ENCODE measurements around the gene PPM1L. TPM values are rescaled to one million over a fixed set of nuclear protein-coding genes. Genes with fewer than 3 reads are reported as not detected.

PPM1L gene
- total and polyA plus RNA-seq, 8 donors = 5.1 to 12.7 (median 5.4) TPM

GRCh38 chr3:161014843-161015749 lies 259.1 kb downstream of the PPM1L start:
- no peak for TF ChIP-seq CTCF (IDR thresholded peaks at IDR 0.05)
- DNase-seq (no peak), ATAC-seq (no peak)
- Histone ChIP-seq H3K27me3 (no peaks in the 10 kb centered on the region), H3K36me3 (no peaks in the 10 kb centered on the region), H3K9me3 (no peaks in the 10 kb centered on the region), H3K4me1 (no peaks in the 10 kb centered on the region), H3K27ac (no peak overlapping the region), H3K4me3 (no peak overlapping the region)
- intact Hi-C loops (cut with DNase I) = no loop called here

GRCh38 chr3:161016417-161017313 lies 260.6 kb downstream of the PPM1L start:
- intact Hi-C loops (cut with DNase I) = no loop called here
- ATAC-seq (no peak), DNase-seq (no peak)
- Histone ChIP-seq H3K9me3 (peaks cover 0 to 4% of the 10 kb centered on the region in 2 donors), H3K27me3 (no peaks in the 10 kb centered on the region), H3K36me3 (no peaks in the 10 kb centered on the region), H3K4me1 (no peaks in the 10 kb centered on the region), H3K27ac (no peak overlapping the region), H3K4me3 (no peak overlapping the region)
- TF ChIP-seq CTCF (IDR thresholded peaks at IDR 0.05) = no peak

GRCh38 chr3:161017971-161018370 lies 261.9 kb downstream of the PPM1L start:
- Histone ChIP-seq H3K4me3 (no peak overlapping the region), H3K4me1 (no peaks in the 10 kb centered on the region), H3K36me3 (no peaks in the 10 kb centered on the region), H3K27ac (no peak overlapping the region), H3K27me3 (no peaks in the 10 kb centered on the region), H3K9me3 (peaks cover 0 to 17% of the 10 kb centered on the region in 2 donors)
- DNase-seq (no peak), ATAC-seq (no peak)
- intact Hi-C loops (cut with DNase I) = no loop called here
- TF ChIP-seq CTCF (IDR thresholded peaks at IDR 0.05) = no peak

- TF ChIP-seq CTCF (IDR thresholded peaks at IDR 0.05) = no peak
- Histone ChIP-seq H3K36me3 (no peaks in the 10 kb centered on the region), H3K4me3 (no peak overlapping the region)
Observed at GRCh38 chr3:161020256-161020655, 264.2 kb downstream of the PPM1L start.

GRCh38 chr3:161025911-161026310 lies 269.9 kb downstream of the PPM1L start:
- no peak overlapping the region for H3K27ac ChIP-seq
- ATAC-seq = no peak
- H3K36me3 ChIP-seq = no peaks in the 10 kb centered on the region
- intact Hi-C loops (cut with DNase I) = no loop called here
- TF ChIP-seq CTCF (IDR thresholded peaks at IDR 0.05) = no peak
- H3K9me3 ChIP-seq = peaks cover 0 to 26% of the 10 kb centered on the region in 2 donors
- H3K4me1 ChIP-seq = peaks cover 0 to 5% of the 10 kb centered on the region in 2 donors
- H3K27me3 ChIP-seq = no peaks in the 10 kb centered on the region
- DNase-seq = no peak
- no peak overlapping the region for H3K4me3 ChIP-seq

More at GRCh38 chr3:161020256-161020655, 264.2 kb downstream of the PPM1L start:
- no peaks in the 10 kb centered on the region for H3K4me1 ChIP-seq
- no peak for ATAC-seq
- peaks cover 0 to 26% of the 10 kb centered on the region in 2 donors for H3K9me3 ChIP-seq
- intact Hi-C loops (cut with DNase I) = no loop called here
- H3K27ac ChIP-seq = no peak overlapping the region
- no peak for DNase-seq
- no peaks in the 10 kb centered on the region for H3K27me3 ChIP-seq

Measured in left lung (tissue), 10 donors.